GM12872 (cell line): ENCODE data around the gene ULK3.
A peak's percentile ranks its signal among the peaks of the same experiment; 100 is the strongest.

Source experiments
- TF ChIP-seq, protein P1 (sequence below): IDR thresholded peaks from 3 replicates; pipeline ENCODE4 v1.5.1; 2011; ENCODE audit warnings: low read depth, mild to moderate bottlenecking, low read length, moderate library complexity; ENCODE audit not compliant: insufficient read depth

The ULK3 gene

DNA sequence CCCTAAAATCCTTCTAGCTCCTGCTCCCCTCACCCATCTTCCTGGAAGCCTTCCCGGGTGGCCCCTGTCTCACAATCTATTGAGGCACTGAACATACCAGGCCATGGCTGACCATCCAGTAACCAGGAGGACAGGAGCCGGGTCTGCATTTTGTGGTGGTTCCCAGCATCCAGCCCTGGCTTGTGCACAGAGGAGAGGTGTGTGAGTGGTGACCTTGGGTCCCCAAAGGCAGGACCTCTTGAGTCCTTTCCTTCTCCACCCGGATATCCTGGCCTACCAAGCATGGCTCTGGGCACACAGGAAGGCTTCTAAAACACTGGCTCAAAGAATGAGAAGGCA, 53.2 kb downstream of the ULK3 start:
- TF ChIP-seq, protein P1, sequence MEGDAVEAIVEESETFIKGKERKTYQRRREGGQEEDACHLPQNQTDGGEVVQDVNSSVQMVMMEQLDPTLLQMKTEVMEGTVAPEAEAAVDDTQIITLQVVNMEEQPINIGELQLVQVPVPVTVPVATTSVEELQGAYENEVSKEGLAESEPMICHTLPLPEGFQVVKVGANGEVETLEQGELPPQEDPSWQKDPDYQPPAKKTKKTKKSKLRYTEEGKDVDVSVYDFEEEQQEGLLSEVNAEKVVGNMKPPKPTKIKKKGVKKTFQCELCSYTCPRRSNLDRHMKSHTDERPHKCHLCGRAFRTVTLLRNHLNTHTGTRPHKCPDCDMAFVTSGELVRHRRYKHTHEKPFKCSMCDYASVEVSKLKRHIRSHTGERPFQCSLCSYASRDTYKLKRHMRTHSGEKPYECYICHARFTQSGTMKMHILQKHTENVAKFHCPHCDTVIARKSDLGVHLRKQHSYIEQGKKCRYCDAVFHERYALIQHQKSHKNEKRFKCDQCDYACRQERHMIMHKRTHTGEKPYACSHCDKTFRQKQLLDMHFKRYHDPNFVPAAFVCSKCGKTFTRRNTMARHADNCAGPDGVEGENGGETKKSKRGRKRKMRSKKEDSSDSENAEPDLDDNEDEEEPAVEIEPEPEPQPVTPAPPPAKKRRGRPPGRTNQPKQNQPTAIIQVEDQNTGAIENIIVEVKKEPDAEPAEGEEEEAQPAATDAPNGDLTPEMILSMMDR, result no peak

DNA sequence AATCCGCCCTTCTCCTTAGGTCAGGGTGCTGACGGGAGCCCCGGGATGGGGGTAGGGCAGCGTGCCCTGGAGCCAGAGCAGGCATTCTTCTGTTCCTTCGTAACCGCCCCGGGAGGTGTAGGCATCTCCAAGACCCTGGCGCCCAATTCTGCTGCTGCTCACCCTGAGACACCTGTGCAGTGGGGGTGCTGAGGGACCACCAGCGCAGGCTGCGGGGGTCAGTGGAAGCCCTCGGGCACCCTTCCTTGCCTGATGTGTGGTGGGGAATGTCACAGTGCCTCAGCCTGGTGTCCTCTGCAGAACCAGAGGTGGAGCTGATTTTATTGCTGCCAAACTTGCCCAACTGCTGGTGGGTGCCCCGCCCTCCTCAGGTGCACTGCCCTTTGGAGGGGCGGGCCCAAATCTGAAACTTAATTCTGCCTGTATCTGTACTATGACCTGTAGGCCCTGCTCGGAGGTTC, 53.8 kb downstream of the ULK3 start:
- TF ChIP-seq, protein P1, result no peak

DNA sequence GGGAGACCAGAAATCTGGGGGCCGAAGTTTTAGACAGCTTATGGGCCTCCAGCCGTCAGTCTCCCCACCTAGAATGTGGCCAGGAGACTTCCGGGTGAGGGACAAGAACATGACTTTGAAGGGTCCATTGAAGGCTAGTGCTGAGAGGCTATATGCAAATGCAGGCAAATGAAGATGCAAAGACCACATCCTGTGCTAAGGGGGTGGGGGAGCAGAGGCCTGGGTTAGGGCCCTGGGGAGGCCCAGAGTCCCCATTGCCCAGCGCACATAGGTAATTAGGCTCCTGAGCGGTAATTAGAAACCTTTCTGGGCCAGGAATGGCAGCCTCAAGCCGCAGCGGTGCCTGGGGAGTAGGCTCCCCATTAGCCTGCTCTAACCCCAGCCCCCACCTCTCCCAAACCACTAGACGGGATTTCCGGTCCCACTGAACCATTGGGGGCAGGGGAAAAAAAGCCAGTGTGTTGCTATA, 54.2 kb downstream of the ULK3 start:
- TF ChIP-seq, protein P1, result no peak

DNA sequence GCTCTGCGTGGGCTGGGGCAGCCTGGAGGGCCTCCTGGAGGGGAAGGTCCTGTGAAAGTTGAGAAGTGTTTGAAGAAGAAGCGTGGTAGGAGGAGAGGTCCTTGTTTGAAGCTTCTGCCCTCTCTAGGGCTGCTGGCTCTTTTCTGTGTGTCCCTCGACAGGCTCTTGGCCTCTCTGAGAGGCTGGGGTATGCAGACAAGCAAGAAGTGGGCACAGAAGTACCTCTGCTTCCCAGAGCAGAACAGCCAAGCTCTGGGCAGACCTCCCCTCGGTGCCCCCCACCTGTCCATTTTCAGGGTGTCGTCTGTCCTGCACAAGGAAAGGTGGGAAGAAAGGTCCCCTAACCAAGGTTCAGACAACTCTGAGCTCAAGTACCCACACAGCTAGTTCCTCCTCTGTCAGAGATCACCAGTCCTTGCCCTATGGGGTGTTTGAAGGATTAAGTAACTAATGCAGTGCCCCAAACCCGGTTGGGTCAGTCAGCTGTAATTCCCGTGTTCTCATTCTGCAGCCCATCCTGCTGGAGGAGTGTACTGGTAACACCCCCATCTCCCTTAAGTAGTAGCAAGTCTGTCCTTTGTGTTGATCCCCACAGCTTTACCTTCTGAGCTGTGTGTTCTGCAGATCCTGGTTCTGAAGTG, 54.8 kb downstream of the ULK3 start:
- TF ChIP-seq, protein P1, result no peak

DNA sequence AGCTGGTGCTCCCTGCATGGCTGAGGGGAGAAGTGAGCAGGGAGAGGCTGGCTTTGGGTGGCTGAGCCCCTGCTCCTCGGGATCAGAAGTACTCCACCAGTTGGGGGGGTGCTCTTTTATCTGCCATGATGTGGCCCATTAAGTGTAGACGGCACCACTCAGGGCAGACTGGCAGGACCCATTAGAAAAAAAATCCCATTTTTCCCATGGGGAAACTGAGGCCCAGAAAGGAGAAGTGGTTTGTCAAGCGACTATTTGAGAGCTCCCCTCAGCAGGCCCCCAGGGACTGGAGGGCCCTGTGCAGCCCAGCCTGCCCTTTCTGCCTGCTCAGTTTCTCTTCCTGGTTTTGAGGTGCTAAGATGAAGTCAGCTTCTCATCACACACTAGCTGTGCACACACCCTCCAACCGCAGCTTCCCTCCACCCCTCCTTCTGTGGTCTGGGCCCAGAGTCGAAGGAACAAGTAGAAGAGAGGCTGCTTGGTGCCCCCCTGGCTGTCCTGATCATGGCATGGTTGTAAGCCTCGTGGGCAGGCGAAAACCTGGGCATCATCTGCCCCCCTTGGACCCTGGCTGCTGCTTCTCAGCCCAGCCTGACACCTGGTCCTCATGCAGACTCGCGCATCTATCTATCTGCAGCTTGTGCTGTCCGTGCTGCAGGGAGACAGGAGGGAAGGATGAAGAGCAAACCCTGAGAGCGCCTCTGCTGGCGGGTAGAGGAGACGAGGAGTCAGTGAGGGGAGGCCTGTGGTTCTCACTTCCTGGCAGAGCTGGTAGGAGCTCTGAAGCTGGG, 55.5 kb downstream of the ULK3 start:
- TF ChIP-seq, protein P1, result peak; percentile 91

DNA sequence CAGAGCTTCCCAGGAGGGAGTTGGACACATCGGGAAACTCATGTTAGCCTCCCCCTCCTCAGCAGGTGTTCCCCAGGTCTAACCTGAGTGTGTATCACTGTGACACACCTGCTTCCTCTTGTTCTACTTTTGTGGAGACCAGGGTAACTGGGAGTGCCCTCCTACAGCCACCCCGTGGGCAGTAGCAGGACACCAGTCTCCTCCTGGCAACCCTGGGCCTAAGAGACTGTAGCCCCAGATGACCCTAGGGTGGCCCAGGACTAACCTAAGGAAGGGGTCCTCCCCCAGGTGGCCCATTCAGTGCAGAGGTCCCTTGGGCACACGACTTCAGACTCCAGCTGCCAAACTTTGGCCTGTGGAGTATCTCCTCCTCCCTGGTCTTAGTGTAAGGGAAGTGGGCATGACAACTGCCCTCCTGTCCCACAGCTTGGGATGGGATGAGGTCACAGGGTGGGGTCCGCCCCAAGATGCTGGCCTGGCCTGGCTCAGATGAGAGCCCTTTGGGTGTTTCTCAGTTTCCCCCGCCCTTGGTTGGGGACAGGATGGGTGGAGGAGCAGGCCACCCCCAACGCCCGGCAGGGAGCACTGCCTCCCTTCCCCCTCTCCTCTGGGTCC, 56.3 kb downstream of the ULK3 start:
- TF ChIP-seq, protein P1, result no peak
